Esophagus muscularis mucosa (tissue), 4 donors: ENCODE results near the gene SASH1.

Experiments used
- EP300 ChIP-seq: sonication (generic); formaldehyde crosslinking; IDR thresholded peaks from one replicate; pipeline ENCODE4 v1.6.1; 2017; ENCODE audit warnings: antibody characterized with exemption
- POLR2A ChIP-seq: fragments of 450-650 bp; IDR thresholded peaks from one replicate; pipeline ENCODE4 v1.6.1; 2017; ENCODE audit warnings: antibody characterized with exemption, moderate library complexity, mild to moderate bottlenecking, low read depth
- POLR2AphosphoS5 ChIP-seq, 2 donors: sonication (generic); formaldehyde crosslinking; IDR thresholded peaks; one replicate each; pipeline ENCODE4 v1.6.1; 2017; ENCODE audit warnings: antibody characterized with exemption in 2 of 2
- TF ChIP-seq, protein P1 (sequence below), 3 experiments: fragments of 200-600 bp in 2 of 3; fragments of 450-650 bp in 1 of 3; sonication (generic) in 2 of 3; IDR thresholded peaks; one replicate each; pipeline ENCODE4 v1.5.1; 2017 to 2019; ENCODE audit warnings: antibody characterized with exemption in 3 of 3, mild to moderate bottlenecking in 2 of 3, moderate library complexity in 1 of 3

DNA sequence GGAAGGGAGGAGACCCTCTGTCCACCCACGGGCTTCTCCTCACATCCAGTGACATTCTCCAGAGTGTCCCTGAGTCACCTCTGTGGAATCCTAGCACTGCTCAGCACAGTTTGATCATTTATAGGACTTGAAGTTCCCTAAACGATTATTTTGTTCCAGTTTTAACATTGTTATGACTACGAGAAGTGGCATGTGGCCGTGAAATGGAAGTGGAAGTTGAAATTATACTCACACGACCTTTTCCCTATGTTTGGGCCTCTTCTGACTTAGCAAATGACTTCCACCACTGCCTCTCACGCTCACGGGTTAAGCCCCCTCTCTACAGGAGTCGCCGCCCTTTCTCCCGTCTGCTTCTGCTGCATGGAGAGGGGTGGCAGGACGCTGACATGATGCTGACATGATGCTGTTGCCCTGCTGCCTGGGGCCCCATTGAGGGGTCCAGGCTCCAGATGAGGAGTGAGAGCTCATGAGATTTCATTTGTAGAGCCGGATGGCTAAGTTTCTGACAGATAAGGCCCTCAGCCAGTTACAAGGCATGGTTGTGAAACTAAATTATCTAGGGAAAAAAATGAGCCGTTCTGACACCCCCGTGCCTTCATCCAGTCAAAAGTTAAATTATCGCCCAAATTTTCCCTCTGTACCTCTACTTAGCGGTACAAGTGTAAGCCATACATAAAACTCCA is 250.6 kb downstream of the SASH1 start:
- TF ChIP-seq POLR2A (no peak), POLR2AphosphoS5 (IDR thresholded peaks at IDR 0.05) (peak in 1 of 2 donors; percentile 55), EP300 (no peak)
- TF ChIP-seq, protein P1, sequence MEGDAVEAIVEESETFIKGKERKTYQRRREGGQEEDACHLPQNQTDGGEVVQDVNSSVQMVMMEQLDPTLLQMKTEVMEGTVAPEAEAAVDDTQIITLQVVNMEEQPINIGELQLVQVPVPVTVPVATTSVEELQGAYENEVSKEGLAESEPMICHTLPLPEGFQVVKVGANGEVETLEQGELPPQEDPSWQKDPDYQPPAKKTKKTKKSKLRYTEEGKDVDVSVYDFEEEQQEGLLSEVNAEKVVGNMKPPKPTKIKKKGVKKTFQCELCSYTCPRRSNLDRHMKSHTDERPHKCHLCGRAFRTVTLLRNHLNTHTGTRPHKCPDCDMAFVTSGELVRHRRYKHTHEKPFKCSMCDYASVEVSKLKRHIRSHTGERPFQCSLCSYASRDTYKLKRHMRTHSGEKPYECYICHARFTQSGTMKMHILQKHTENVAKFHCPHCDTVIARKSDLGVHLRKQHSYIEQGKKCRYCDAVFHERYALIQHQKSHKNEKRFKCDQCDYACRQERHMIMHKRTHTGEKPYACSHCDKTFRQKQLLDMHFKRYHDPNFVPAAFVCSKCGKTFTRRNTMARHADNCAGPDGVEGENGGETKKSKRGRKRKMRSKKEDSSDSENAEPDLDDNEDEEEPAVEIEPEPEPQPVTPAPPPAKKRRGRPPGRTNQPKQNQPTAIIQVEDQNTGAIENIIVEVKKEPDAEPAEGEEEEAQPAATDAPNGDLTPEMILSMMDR (IDR thresholded peaks at IDR 0.05), result no peak
